ENCODE measurements around the gene ADAM12.
"Not testable (repeated sequence)": the region's sequence is repeated elsewhere in the genome, so short reads cannot be mapped to it uniquely, and the experiment has no call there.

ADAM12 gene

GRCh38 chr10:126402721-126403695 lies 14.7 kb upstream of the ADAM12 start:
- no peak for DNase-seq (ENCODE audit: low spot score)

- DNase-seq (ENCODE audit: low spot score) = no peak
Measured at GRCh38 chr10:126400641-126401040, 12.4 kb upstream of the ADAM12 start.

GRCh38 chr10:126398924-126399323 lies 10.6 kb upstream of the ADAM12 start:
- DNase-seq (ENCODE audit: low spot score) = no peak

- no peak for DNase-seq (ENCODE audit: low spot score)
Measured at GRCh38 chr10:126398383-126398743, 10.1 kb upstream of the ADAM12 start.

- DNase-seq (ENCODE audit: low spot score) = peak; percentile 87
Measured at GRCh38 chr10:126397640-126398382, 9.5 kb upstream of the ADAM12 start.

- no peak for DNase-seq (ENCODE audit: low spot score)
Measured at GRCh38 chr10:126397156-126397555, 8.9 kb upstream of the ADAM12 start.

GRCh38 chr10:126394948-126395347 lies 6.7 kb upstream of the ADAM12 start:
- DNase-seq (ENCODE audit: low spot score) = no peak

- no peak for DNase-seq (ENCODE audit: low spot score)
Measured at GRCh38 chr10:126393076-126393475, 4.8 kb upstream of the ADAM12 start.

- DNase-seq (ENCODE audit: low spot score) = no peak
Measured at GRCh38 chr10:126392469-126392868, 4.2 kb upstream of the ADAM12 start.

GRCh38 chr10:126392068-126392467 lies 3.8 kb upstream of the ADAM12 start:
- no peak for DNase-seq (ENCODE audit: low spot score)

- DNase-seq (ENCODE audit: low spot score) = no peak
Measured at GRCh38 chr10:126391192-126391885, 3.1 kb upstream of the ADAM12 start.

- no peak for DNase-seq (ENCODE audit: low spot score)
Measured at GRCh38 chr10:126390324-126390723, 2.0 kb upstream of the ADAM12 start.

GRCh38 chr10:126387041-126387921 lies 996 bp downstream of the ADAM12 start:
- peak; percentile 83 for DNase-seq (ENCODE audit: low spot score)

GRCh38 chr10:126384269-126384873 lies 3.9 kb downstream of the ADAM12 start:
- DNase-seq (ENCODE audit: low spot score) = peak; percentile 45

- no peak for DNase-seq (ENCODE audit: low spot score)
Measured at GRCh38 chr10:126380352-126381076, 7.8 kb downstream of the ADAM12 start.

- DNase-seq (ENCODE audit: low spot score) = not testable (repeated sequence)
Measured at GRCh38 chr10:126379166-126379565, 9.1 kb downstream of the ADAM12 start.

GRCh38 chr10:126376956-126377355 lies 11.3 kb downstream of the ADAM12 start:
- no peak for DNase-seq (ENCODE audit: low spot score)

- DNase-seq (ENCODE audit: low spot score) = no peak
Measured at GRCh38 chr10:126375926-126376554, 12.2 kb downstream of the ADAM12 start.

- DNase-seq (ENCODE audit: low spot score) = no peak
Measured at GRCh38 chr10:126375299-126375698, 13.0 kb downstream of the ADAM12 start.

- DNase-seq (ENCODE audit: low spot score) = no peak
Measured at GRCh38 chr10:126374435-126374834, 13.8 kb downstream of the ADAM12 start.
